ENCODE data around the gene NUP93.
"Not testable (repeated sequence)": the region's sequence is repeated elsewhere in the genome, so short reads cannot be mapped to it uniquely, and the experiment has no call there.

NUP93 gene

GRCh38 chr16:56880176-56880575, 150.2 kb downstream of the NUP93 start:
- DNase-seq (ENCODE audit: extremely low read depth, low read depth): no peak
- no peak for TF ChIP-seq CTCF (IDR thresholded peaks at IDR 0.05; ENCODE audit: low read depth, low read length)

GRCh38 chr16:56880685-56881084, 150.8 kb downstream of the NUP93 start:
- no peak for TF ChIP-seq CTCF (IDR thresholded peaks at IDR 0.05; ENCODE audit: low read depth, low read length)
- no peak for DNase-seq (ENCODE audit: extremely low read depth, low read depth)

- no peak for TF ChIP-seq CTCF (IDR thresholded peaks at IDR 0.05; ENCODE audit: low read depth, low read length)
Measured at GRCh38 chr16:56882077-56882800, 152.3 kb downstream of the NUP93 start.

DNA sequence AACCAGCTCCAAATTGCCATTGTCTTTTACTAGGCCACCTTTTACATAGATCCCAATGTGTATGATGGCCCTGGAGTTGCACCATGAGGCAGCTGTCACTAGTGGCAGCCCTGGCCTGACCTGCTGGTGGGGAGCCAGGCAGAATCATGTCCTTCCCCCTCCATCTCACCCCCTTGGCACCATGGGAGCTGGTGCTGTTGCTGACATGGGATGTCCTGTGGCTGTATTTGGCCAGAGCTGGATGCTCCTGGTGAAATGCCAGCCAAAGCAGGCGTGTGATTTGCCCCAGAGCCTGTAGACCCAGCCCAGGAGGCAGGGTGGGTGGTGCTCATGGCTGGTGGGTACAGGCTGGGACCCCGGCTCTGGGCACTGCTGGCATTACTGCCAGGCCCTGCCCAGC, 153.7 kb downstream of the NUP93 start:
- TF ChIP-seq CTCF (IDR thresholded peaks at IDR 0.05; ENCODE audit: low read depth, low read length): no peak
- no peak for DNase-seq (ENCODE audit: extremely low read depth, low read depth)

More at GRCh38 chr16:56882077-56882800, 152.3 kb downstream of the NUP93 start:
- no peak for DNase-seq (ENCODE audit: extremely low read depth, low read depth)

DNA sequence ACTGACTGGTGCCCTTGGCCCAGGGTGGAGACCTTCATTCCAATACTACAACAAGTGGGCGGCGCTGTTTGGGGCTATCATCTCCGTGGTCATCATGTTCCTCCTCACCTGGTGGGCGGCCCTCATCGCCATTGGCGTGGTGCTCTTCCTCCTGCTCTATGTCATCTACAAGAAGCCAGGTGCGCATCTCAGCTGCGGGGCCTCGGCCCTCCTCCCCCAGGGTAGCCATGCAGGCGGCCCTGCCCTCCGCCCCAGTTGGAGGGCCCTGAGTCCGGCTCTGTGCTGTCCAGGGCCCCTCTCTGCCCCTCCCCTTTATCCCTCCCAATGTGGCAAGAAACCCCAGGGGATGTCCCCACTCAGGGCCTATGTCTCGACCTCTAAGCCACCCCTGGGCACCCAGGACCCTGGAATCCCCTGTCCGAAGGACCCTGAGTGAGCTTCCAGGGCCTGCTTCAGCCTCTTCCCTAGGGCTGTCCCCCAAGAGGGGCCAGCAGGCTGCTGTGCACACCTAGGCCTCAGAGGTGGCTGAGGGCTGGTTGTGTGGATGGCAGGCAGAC, 154.2 kb downstream of the NUP93 start:
- no peak for DNase-seq (ENCODE audit: extremely low read depth, low read depth)
- TF ChIP-seq CTCF (IDR thresholded peaks at IDR 0.05; ENCODE audit: low read depth, low read length): no peak

DNA sequence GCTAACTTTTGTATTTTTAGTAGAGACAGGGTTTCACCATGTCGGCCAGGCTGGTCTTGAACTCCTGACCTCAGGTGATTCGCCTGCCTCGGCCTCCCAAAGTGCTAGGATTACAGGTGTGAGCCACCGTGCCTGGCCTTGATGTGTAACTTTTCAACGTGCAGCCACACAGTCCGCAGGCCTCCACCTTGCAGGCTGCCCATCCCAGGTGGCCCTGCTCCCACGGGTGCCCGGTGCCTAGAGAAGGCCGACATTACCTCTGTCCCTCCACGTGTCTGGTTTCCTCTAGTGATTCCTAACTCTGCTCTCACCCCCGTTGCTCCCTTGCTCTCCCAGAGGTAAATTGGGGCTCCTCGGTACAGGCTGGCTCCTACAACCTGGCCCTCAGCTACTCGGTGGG, 155.0 kb downstream of the NUP93 start:
- DNase-seq (ENCODE audit: extremely low read depth, low read depth): not testable (repeated sequence)

- DNase-seq (ENCODE audit: extremely low read depth, low read depth): no peak
- no peak for TF ChIP-seq CTCF (IDR thresholded peaks at IDR 0.05; ENCODE audit: low read depth, low read length)
Measured at GRCh38 chr16:56885446-56886162, 155.7 kb downstream of the NUP93 start.

Data from AG09319 (cell line).